Panc1 (cell line): Measurements from ENCODE around the gene UROD. TPM values are rescaled to one million over a fixed set of nuclear protein-coding genes. Genes with fewer than 3 reads are reported as not detected.

Source experiments
- ATAC-seq: fragments of 200-7000 bp; cut with Tn5 transposase; 2 replicates; pipeline ENCODE4 v1.9.1; 2020; ENCODE audit warnings: mild to moderate bottlenecking, moderate library complexity
- BruUV-seq: library from RNA; stranded (reverse); fragments of 400-500 nt; replicated peaks from 2 replicates; lab custom pipeline; 2021; lab: Mats Ljungman, UMichigan
- CTCF ChIA-PET: fragments of 300-600 bp; sonication (Branson Sonifier 250); formaldehyde crosslinking; loops from one replicate; lab custom pipeline; 2022; ENCODE audit warnings: antibody characterized with exemption; lab: Charles Lee
- POLR2A ChIA-PET: fragments of 300-600 bp; sonication (Branson Sonifier 250); formaldehyde crosslinking; loops from one replicate; lab custom pipeline; 2022; ENCODE audit warnings: antibody characterized with exemption; lab: Charles Lee
- DNase-seq: peaks from one replicate; pipeline ENCODE4 v3.0.0-alpha.2; 2010; ENCODE audit warnings: low read depth, low spot score
- H3K27ac ChIP-seq: 2 replicates; pipeline ENCODE4 v1.5.1; 2011; ENCODE audit warnings: mild to moderate bottlenecking, low read length, inconsistent platforms
- H3K27me3 ChIP-seq: fragments of 200-500 bp; sonication (Bioruptor generic); 2 replicates; pipeline ENCODE4 v1.6.0; 2014; ENCODE audit warnings: low read length, inconsistent platforms; ENCODE audit not compliant: control insufficient read depth, insufficient read depth
- H3K36me3 ChIP-seq: fragments of 200-500 bp; sonication (Bioruptor generic); 2 replicates; pipeline ENCODE4 v1.5.1; 2014; ENCODE audit warnings: inconsistent platforms, mild to moderate bottlenecking, low read length, moderate library complexity; ENCODE audit not compliant: control insufficient read depth, insufficient read depth
- H3K4me1 ChIP-seq: 2 replicates; pipeline ENCODE4 v1.5.1; 2011; ENCODE audit warnings: inconsistent platforms, mild to moderate bottlenecking, low read length, moderate library complexity; ENCODE audit not compliant: control insufficient read depth, insufficient read depth
- H3K4me3 ChIP-seq, 2 experiments: 2 replicates each; pipeline ENCODE4 v1.5.1; 2011 to 2012; ENCODE audit warnings: low read depth in 2 of 2, low read length in 2 of 2, mild to moderate bottlenecking in 2 of 2, inconsistent platforms in 1 of 2, moderate library complexity in 1 of 2
- H3K9me3 ChIP-seq: fragments of 200-500 bp; sonication (Bioruptor generic); 2 replicates; pipeline ENCODE4 v1.5.1; 2014; ENCODE audit warnings: low read depth, mild to moderate bottlenecking, inconsistent platforms, low read length, moderate library complexity; ENCODE audit not compliant: control insufficient read depth, insufficient read depth
- CTCF ChIP-seq: fragments of 450-650 bp; IDR thresholded peaks from 2 replicates; pipeline ENCODE4 v1.5.1; 2017; ENCODE audit warnings: mild to moderate bottlenecking
- POLR2AphosphoS5 ChIP-seq: IDR thresholded peaks from 2 replicates; pipeline ENCODE4 v1.6.1; 2012; ENCODE audit warnings: mild to moderate bottlenecking, low read depth, low read length, moderate library complexity
- REST ChIP-seq, 2 experiments: IDR thresholded peaks; 2 replicates each; pipeline ENCODE4 v1.6.1; 2011 to 2012; ENCODE audit warnings: low read depth in 2 of 2, control low read depth in 1 of 2, low read length in 1 of 2, mild to moderate bottlenecking in 1 of 2, moderate library complexity in 1 of 2; ENCODE audit not compliant: insufficient read depth in 1 of 2
- SIN3A ChIP-seq: IDR thresholded peaks from 2 replicates; pipeline ENCODE4 v1.6.1; 2012; ENCODE audit warnings: low read depth, mild to moderate bottlenecking, low read length, moderate library complexity, borderline replicate concordance; ENCODE audit not compliant: insufficient read depth
- TCF7L2 ChIP-seq: IDR thresholded peaks from 2 replicates; pipeline ENCODE4 v1.6.1; 2011; ENCODE audit warnings: mild to moderate bottlenecking, low read depth, low read length, inconsistent platforms
- in situ Hi-C: cut with HindIII; loops from 2 replicates; pipeline ENCODE4 v1.10.0; 2016; ENCODE audit warnings: low sequenced_read_pairs, low pct_unique_long_range_greater_than_20kb
- intact Hi-C: fragments of 100-400 bp; cut with micrococcal nuclease; formaldehyde crosslinking; loops from one replicate; pipeline ENCODE4 v1.10.0; 2022; ENCODE audit not compliant: unreplicated experiment
- total RNA-seq: library from RNA; stranded (reverse); gene quantifications from one replicate; pipeline ENCODE4 v1.2.1, GENCODE V29; 2021; ENCODE audit not compliant: unreplicated experiment

The UROD gene
- total RNA-seq, 1 experiment from 2014 or later, result 76.8 TPM

- Histone ChIP-seq H3K27ac (no peak overlapping the region), H3K9me3 (no peaks in the 10 kb centered on the region), H3K4me1 (no peaks in the 10 kb centered on the region; the same call in 1 of the 2 replicates), H3K27me3 (no peaks in the 10 kb centered on the region), H3K4me3 (no peak overlapping the region), H3K36me3 (no peaks in the 10 kb centered on the region)
- no TSS peak for BruUV-seq
- no peak for TF ChIP-seq SIN3A
- peak; percentile 86 for TF ChIP-seq CTCF
- TF ChIP-seq REST (IDR thresholded peaks at IDR 0.05; ENCODE audit: insufficient read depth in 1 of 2, low read depth in 2 of 2, low read length in 1 of 2), result peak in 1 of 2 experiments; percentile 32; a peak in 1 of 4 replicates
- ATAC-seq (peak; percentile 92), DNase-seq (no peak)
- intact Hi-C loops (loop anchor here (10.0 kb wide), 1 partner anchor 186 kb away; the partner anchor contains the start of gene ZSWIM5), in situ Hi-C loops (no loop called here)
- CTCF ChIA-PET, result interaction anchor here (0.5 to 1.9 kb wide), 6 partner anchors 48 to 415 kb away, joined by 4 to 9 read pairs (median 5); no protein-coding TSS in a partner anchor
- POLR2A ChIA-PET, result interaction anchor here (0.9 kb wide), 1 partner anchor 283 kb away, joined by 9 read pairs; no protein-coding TSS in a partner anchor
Measured at GRCh38 chr1:45018599-45019230, 6.7 kb downstream of the UROD start.

GRCh38 chr1:45023663-45024062 is 11.6 kb downstream of the UROD start:
- Histone ChIP-seq H3K27ac (no peak overlapping the region), H3K27me3 (no peaks in the 10 kb centered on the region), H3K9me3 (no peaks in the 10 kb centered on the region), H3K36me3 (no peaks in the 10 kb centered on the region), H3K4me1 (no peaks in the 10 kb centered on the region; the same call in 1 of the 2 replicates), H3K4me3 (no peak overlapping the region)
- no peak for ATAC-seq
- TF ChIP-seq REST (IDR thresholded peaks at IDR 0.05; ENCODE audit: insufficient read depth in 1 of 2, low read depth in 2 of 2, low read length in 1 of 2) (no peak), CTCF (no peak), TCF7L2 (no peak), SIN3A (no peak), POLR2AphosphoS5 (no peak)
- in situ Hi-C loops (no loop called here), intact Hi-C loops (no loop called here)
- ChIA-PET CTCF (no interaction called here), POLR2A (no interaction called here)
- no peak for DNase-seq
- BruUV-seq, result no TSS peak
